Measurements from ENCODE around the gene DNAJB6.

DNAJB6 gene

DNA sequence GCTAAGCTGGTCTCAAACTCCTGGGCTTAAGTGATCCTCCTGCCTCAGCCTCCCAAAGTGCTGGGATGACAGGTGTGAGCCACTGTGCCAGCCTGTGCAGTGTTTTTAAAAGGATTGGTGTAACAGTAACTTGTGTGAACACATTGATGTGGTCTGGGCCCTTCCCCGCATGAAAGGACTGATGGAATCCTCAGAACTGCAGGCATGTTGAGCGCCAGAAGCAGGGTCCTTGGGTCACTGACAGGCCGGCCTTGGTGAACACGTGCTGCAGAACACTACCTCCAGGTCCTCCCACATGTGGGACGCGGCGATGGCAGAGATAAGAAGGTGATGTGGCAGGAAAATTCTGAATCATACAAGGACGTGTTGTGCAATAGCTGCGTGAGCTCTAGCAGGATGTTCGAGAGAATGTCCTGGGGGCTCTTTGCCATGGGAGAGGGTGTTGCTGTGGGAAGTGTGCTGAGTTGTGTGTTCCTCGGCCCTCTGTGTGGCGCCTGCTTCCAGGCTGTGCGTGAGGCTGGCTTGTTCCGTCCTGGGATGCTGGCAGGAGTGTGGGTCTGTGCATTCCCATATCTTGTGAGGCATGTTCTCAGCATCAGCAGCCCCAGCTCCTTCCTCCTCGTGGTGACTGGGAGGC is 68.2 kb downstream of the DNAJB6 start:
- peak overlapping the region; percentile 36 for H3K4me2 ChIP-seq
- 0 out of 2 replicates have a peak, but pooled peaks cover 9% of the 10 kb centered on the region for H3K9me3 ChIP-seq
- H3K4me1 ChIP-seq, result peaks cover 59% of the 10 kb centered on the region
- H3K27me3 ChIP-seq, result no peaks in the 10 kb centered on the region
- H3K27ac ChIP-seq, result peak overlapping the region; percentile 31; the same call in 1 of the 2 replicates
- no peak overlapping the region for H3K9ac ChIP-seq
- H3K4me3 ChIP-seq, result no peak overlapping the region
- TF ChIP-seq Cebpa-rat (IDR thresholded peaks at IDR 0.05), result peak; percentile 69; the same call in 1 of the 2 replicates
- peaks cover 80% of the 10 kb centered on the region for H4K20me1 ChIP-seq
- H3K36me3 ChIP-seq, result peaks cover 90% of the 10 kb centered on the region

DNA sequence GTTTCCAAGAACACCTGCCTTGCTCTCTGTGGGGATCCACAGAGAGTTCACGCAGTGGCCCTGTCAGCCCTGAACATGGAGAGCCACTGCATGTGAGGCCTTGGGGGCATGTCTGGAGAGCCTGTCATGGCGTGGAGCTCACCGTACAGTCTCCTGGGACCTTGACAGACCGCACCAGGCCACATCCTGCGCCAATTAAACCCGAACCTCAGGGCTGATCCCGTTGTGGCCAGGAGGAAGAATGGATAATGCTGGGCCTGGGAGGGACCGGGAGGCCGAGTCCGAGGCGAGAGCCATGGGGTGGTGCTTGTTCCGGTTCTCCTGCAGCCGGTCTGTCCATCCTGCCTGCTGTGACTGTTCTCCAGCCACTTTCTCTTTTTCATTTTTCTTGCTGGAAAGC is 68.7 kb downstream of the DNAJB6 start:
- Histone ChIP-seq H3K4me2 (peak overlapping the region; percentile 36), H3K27ac (peak overlapping the region; percentile 31; the same call in 1 of the 2 replicates), H3K9ac (no peak overlapping the region), H3K36me3 (peaks cover 90% of the 10 kb centered on the region), H3K9me3 (0 out of 2 replicates have a peak, but pooled peaks cover 5% of the 10 kb centered on the region), H4K20me1 (peaks cover 80% of the 10 kb centered on the region), H3K4me3 (no peak overlapping the region), H3K4me1 (peaks cover 59% of the 10 kb centered on the region), H3K27me3 (no peaks in the 10 kb centered on the region)
- no peak for TF ChIP-seq Cebpa-rat (IDR thresholded peaks at IDR 0.05)

DNA sequence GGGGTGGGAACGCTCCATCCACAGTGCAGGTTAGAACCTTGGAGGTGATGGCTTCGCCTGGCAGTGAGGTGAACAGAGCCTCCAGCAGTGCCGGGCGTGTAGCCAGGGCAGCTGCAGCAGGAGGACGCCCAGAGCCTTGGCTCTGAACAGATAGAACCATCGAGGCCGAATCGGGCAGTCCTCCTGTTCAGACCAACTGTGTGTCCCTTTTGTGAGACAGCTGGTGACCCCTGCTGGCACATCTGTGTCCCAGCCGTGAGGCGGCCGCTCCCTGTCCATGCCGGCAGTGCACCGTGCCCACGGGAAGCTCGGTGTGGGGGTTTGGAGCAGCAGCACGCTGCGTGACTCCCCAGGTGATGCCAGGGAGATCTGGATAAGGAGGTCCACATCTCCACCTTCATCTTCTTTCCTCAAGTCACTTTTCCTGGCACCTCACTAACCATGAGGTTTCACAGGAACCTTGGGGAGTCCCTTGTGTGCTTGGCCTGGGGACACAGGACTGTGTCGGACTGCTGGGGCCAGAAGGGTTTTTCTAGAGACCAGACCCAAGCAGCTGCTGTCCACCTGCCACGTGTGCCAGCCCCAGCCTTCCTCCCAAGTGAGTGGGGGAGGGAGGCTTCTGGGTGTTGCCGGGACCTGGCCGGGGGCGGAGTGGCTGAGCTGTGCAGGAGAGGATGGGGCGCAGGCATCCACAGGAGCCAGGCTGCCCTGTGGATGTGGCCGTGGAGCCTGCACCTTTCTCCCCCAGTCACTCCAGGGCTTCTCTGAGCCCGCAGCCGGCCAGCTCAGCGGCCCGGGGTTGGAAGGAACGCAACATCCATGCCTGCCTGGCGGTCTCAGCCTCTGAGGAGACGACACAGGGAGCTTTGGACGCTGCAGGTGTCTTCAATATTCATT is 69.4 kb downstream of the DNAJB6 start:
- H3K36me3 ChIP-seq, result peaks cover 88% of the 10 kb centered on the region
- H4K20me1 ChIP-seq, result peaks cover 80% of the 10 kb centered on the region
- H3K4me3 ChIP-seq, result no peak overlapping the region
- peaks cover 59% of the 10 kb centered on the region for H3K4me1 ChIP-seq
- no peaks in the 10 kb centered on the region for H3K9me3 ChIP-seq
- no peak overlapping the region for H3K9ac ChIP-seq
- no peak overlapping the region for H3K27ac ChIP-seq
- no peak for TF ChIP-seq Cebpa-rat (IDR thresholded peaks at IDR 0.05)
- peak overlapping the region; percentile 36; the same call in 1 of the 2 replicates for H3K4me2 ChIP-seq
- no peaks in the 10 kb centered on the region for H3K27me3 ChIP-seq

DNA sequence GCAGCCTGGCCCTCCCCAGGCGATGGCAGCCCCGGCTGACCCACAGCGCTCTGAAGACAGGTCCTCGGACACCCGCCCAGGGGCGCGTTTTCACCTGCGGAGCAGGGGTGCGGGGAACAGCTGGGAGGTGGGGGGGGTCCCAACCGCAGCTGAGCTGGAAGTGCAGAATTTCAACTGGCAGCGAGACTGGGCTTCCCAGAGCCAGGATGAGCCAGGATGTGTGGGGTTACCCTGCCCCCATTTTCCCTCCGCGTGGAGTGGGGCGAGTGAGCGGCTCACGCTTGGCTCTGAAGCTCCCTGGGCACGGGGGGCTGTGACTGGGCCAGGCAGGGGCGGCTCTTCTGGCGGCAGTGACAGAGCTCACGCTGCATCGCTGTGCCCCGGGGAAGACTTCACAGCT is 70.2 kb downstream of the DNAJB6 start:
- Histone ChIP-seq H3K27me3 (no peaks in the 10 kb centered on the region), H3K36me3 (peaks cover 86% of the 10 kb centered on the region), H3K9me3 (no peaks in the 10 kb centered on the region), H3K4me2 (no peak overlapping the region), H3K9ac (no peak overlapping the region), H3K4me3 (no peak overlapping the region), H3K27ac (no peak overlapping the region), H3K4me1 (peaks cover 53% of the 10 kb centered on the region), H4K20me1 (peaks cover 79% of the 10 kb centered on the region)
- no peak for TF ChIP-seq Cebpa-rat (IDR thresholded peaks at IDR 0.05)

DNA sequence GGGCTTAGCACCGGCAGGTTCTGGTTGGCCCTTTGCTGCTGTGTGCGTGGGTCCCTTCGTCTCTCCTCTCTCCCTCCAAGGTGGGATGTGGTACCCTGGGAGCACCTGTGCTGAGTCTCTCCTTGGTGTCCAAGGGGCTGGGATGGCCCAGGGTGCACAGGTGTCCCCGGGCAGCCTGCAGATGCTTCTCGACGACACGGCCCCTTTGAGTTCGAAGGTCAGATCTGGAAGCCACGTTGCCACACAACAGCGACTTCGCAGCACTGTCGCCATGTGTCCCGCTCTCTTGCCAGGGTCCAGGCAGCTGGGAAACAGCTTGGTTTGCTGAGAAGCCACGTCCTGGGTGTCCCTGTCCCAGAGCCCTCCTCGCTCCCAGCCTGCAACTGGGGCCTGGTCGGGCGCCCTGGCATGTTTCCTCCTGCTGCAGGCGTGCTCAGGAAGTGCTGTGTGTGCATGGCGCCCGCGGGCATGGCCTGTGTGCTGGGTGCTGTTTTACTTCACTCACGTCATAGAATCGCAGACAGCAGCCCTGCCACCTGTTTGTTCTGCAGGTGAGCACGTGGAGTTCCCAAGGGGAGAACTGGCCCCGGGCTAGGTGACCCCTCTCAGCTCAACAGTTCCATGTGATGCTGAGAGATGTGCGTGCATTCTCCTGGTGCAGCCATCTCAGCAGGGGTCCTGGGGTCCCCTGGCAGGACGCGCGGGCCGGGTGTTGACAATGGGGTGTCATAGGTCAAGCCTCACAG is 70.9 kb downstream of the DNAJB6 start:
- no peak overlapping the region for H3K9ac ChIP-seq

DNA sequence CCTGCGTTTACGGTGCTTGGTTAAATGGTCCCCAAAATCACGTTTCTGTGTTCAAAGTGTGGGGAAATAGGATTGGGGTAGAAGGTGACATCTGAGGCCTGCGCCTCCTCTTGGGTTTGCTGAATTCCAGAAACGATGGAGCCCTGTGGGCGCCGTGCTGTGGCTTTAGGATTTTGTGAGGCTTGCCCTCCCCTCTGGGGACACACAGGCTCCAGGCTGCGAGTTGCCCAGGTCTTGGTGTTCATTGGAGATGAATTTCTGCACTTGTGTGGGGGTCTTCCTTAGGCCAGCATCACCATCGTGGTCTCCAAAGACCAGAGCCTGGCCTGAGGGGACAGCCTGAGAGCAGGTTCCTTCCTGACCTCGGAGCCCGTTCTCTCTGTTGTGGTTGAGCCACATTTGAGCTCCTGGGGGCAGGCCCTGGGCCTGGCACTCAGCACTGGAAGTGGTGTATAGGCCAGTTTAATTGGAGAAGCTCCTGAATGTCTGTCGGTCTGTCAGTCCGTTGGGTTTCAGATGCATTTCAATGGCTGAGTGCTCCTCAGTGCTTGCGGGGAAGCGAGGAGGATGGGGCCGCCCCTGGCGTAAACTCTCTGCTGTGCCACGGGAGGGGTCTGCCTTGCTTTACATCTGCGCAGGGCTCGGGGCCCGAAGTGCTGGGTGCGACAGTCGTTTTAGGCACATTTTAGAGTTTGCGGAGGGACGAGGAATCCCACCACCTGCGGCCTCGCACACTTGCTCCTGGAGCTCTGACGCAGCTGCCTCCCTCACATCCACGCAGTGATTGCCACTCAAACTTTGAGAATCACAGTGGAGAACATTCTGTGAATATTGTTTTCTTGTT is 71.7 kb downstream of the DNAJB6 start:
- Histone ChIP-seq H3K9ac (no peak overlapping the region), H3K36me3 (peaks cover 84% of the 10 kb centered on the region), H3K27ac (no peak overlapping the region), H3K9me3 (no peaks in the 10 kb centered on the region), H3K4me1 (peaks cover 46% of the 10 kb centered on the region), H3K4me2 (no peak overlapping the region), H4K20me1 (peaks cover 67% of the 10 kb centered on the region), H3K27me3 (no peaks in the 10 kb centered on the region), H3K4me3 (no peak overlapping the region)
- no peak for TF ChIP-seq Cebpa-rat (IDR thresholded peaks at IDR 0.05)

More for the DNA sequence above, 70.9 kb downstream of the DNAJB6 start:
- TF ChIP-seq Cebpa-rat (IDR thresholded peaks at IDR 0.05), result no peak
- Histone ChIP-seq H3K4me3 (no peak overlapping the region), H3K4me1 (peaks cover 46% of the 10 kb centered on the region), H4K20me1 (peaks cover 72% of the 10 kb centered on the region), H3K9me3 (no peaks in the 10 kb centered on the region), H3K27ac (no peak overlapping the region; the same call in 1 of the 2 replicates), H3K36me3 (peaks cover 85% of the 10 kb centered on the region), H3K27me3 (no peaks in the 10 kb centered on the region), H3K4me2 (no peak overlapping the region)

DNA sequence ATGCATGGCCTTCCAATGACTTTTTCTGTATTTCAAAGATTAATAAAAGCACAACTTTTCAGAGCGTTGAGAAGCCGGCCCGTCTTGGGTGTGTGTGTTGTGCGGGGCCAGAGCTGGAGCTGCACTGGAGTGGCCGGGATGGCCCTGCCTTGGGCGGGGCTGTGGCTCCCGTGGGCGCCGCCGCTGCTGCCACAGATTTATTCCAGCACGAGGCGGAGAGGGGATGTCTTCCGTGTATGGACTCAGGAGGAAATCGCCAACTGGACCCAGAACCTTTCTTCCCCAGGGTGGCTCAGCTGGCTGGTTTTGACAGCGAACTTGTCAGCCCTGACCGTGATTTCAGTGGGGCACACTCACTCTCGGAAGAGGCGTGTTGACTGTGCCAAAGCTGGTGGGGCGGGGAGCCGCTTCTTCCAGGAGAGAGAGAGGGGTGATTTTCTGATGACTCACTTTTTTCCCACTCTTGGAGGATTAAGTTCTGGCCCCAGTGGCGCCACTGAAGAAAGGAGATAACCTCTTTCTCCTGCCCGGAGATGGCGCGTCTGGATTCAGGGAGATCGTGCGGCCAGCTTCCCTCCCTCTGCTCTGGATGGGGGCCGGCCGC is 72.4 kb downstream of the DNAJB6 start:
- Histone ChIP-seq H3K36me3 (peaks cover 81% of the 10 kb centered on the region), H3K4me2 (no peak overlapping the region), H3K4me1 (peaks cover 44% of the 10 kb centered on the region), H4K20me1 (peaks cover 61% of the 10 kb centered on the region), H3K4me3 (no peak overlapping the region), H3K9ac (no peak overlapping the region), H3K9me3 (no peaks in the 10 kb centered on the region), H3K27me3 (no peaks in the 10 kb centered on the region), H3K27ac (no peak overlapping the region)
- no peak for TF ChIP-seq Cebpa-rat (IDR thresholded peaks at IDR 0.05)

DNA sequence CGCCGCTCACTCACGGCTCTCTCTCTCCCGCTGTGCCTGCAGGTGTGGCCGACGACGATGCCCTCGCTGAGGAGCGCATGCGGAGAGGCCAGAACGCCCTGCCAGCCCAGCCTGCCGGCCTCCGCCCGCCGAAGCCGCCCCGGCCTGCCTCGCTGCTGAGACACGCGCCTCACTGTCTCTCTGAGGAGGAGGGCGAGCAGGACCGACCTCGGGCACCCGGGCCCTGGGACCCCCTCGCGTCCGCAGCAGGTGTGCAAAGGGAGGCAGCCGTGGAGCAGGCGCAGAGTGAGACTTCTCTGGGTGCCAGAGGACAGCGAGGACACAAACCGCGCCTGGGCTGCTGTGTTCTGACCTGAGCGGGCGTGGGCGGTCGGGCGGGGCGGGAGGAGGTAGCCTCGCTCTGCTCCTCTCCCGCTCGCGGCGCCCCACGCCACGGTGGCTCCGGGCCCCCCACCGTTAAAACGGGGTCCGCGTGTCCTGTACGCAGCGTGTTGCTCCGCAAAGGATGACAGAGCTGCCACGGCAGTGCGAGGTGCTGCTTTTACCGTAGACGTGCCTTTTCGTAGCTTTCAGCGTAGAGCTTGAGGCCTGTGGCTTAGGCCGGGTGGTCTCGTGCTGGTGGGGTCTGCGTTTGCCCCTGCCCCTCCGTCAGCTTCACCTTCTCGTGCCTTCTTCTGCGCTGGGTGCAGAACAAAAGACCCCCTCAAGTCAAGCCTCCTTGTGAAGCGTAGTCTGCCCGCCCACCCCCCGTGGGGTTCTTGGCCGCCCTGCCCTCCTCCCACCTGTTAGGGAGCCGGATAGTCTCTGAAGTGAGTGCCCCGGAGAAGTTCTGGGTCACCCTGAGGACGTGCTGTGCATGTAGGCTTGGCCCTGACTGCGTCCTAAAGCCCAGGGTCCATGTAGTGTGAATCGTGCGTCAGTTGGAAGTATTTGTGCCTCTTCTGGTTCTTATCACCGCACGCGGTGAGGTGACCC is 73.2 kb downstream of the DNAJB6 start:
- peaks cover 60% of the 10 kb centered on the region for H4K20me1 ChIP-seq
- no peak overlapping the region for H3K4me2 ChIP-seq

More for the DNA sequence above, 73.2 kb downstream of the DNAJB6 start:
- peaks cover 83% of the 10 kb centered on the region for H3K36me3 ChIP-seq
- H3K9ac ChIP-seq, result no peak overlapping the region
- no peaks in the 10 kb centered on the region for H3K27me3 ChIP-seq
- no peak overlapping the region for H3K27ac ChIP-seq
- no peak for TF ChIP-seq Cebpa-rat (IDR thresholded peaks at IDR 0.05)
- H3K9me3 ChIP-seq, result no peaks in the 10 kb centered on the region
- peaks cover 36% of the 10 kb centered on the region for H3K4me1 ChIP-seq
- no peak overlapping the region for H3K4me3 ChIP-seq

Data from BLaER1 (cell line).